Caco-2 (cell line): ENCODE results near the gene TMEM238L. TPM values are rescaled to one million over a fixed set of nuclear protein-coding genes. Genes with fewer than 3 reads are reported as not detected.

Experiments
- BruUV-seq: library from RNA; stranded (reverse); fragments of 400-500 nt; replicated peaks from 2 replicates; lab custom pipeline; 2021; lab: Mats Ljungman, UMichigan
- CTCF ChIA-PET: fragments of 300-600 bp; sonication (Branson Sonifier 250); formaldehyde crosslinking; loops from one replicate; lab custom pipeline; 2022; ENCODE audit warnings: antibody characterized with exemption; lab: Charles Lee
- POLR2A ChIA-PET: fragments of 300-600 bp; sonication (Branson Sonifier 250); formaldehyde crosslinking; loops from one replicate; lab custom pipeline; 2022; ENCODE audit warnings: antibody characterized with exemption; lab: Charles Lee
- DNase-seq, 2 experiments: peaks; one replicate each; pipeline versions ENCODE4 v3.0.0 to v3.0.0-alpha.2; 2020 to 2022
- H3K27me3 ChIP-seq: replicated peaks from 2 replicates; pipeline ENCODE4 v1.6.0; 2011; ENCODE audit warnings: low read length; ENCODE audit not compliant: control insufficient read depth, insufficient read depth
- H3K36me3 ChIP-seq: 2 replicates; pipeline ENCODE4 v1.5.1; 2011; ENCODE audit warnings: low read length; ENCODE audit not compliant: control insufficient read depth, insufficient read depth
- H3K4me1 ChIP-seq: fragments of 250-450 bp; sonication (Bioruptor Pico); 2 replicates; pipeline ENCODE4 v1.5.1; 2020; ENCODE audit warnings: mild to moderate bottlenecking
- H3K4me3 ChIP-seq: 2 replicates; pipeline ENCODE4 v1.5.1; 2011; ENCODE audit warnings: low read depth, mild to moderate bottlenecking, control low read depth, low read length
- H3K9me3 ChIP-seq: fragments of 250-450 bp; sonication (Bioruptor Pico); 2 replicates; pipeline ENCODE4 v1.5.1; 2020; ENCODE audit warnings: mild to moderate bottlenecking, moderate library complexity
- H3K27ac Mint-ChIP-seq: one replicate; pipeline ENCODE4 v1.8.0; 2022; ENCODE audit warnings: mixed read lengths; ENCODE audit not compliant: unreplicated experiment
- H3K27me3 Mint-ChIP-seq: one replicate; pipeline ENCODE4 v1.8.0; 2022; ENCODE audit warnings: mixed read lengths; ENCODE audit not compliant: insufficient read depth, unreplicated experiment
- H3K36me3 Mint-ChIP-seq: one replicate; pipeline ENCODE4 v1.8.0; 2022; ENCODE audit warnings: mild to moderate bottlenecking, mixed read lengths; ENCODE audit not compliant: insufficient read depth, unreplicated experiment
- H3K4me1 Mint-ChIP-seq: one replicate; pipeline ENCODE4 v1.8.0; 2022; ENCODE audit warnings: low read depth, mixed read lengths; ENCODE audit not compliant: unreplicated experiment
- H3K4me3 Mint-ChIP-seq: one replicate; pipeline ENCODE4 v1.8.0; 2022; ENCODE audit warnings: mild to moderate bottlenecking, moderate library complexity, mixed read lengths; ENCODE audit not compliant: unreplicated experiment
- H3K9me3 Mint-ChIP-seq: one replicate; pipeline ENCODE4 v1.8.0; 2022; ENCODE audit warnings: mixed read lengths; ENCODE audit not compliant: unreplicated experiment
- CTCF ChIP-seq, 2 experiments: fragments of 200-600 bp in 1 of 2; IDR thresholded peaks; 1 replicate in 1 of 2; 2 replicates in 1 of 2; pipeline versions ENCODE4 v1.5.1 to v1.8.0; 2011 to 2022; ENCODE audit warnings: antibody characterized with exemption in 1 of 2, control low read depth in 1 of 2, inconsistent platforms in 1 of 2, low read depth in 1 of 2, low read length in 1 of 2, mild to moderate bottlenecking in 1 of 2, moderate library complexity in 1 of 2; ENCODE audit not compliant: insufficient read depth in 1 of 2, severe bottlenecking in 1 of 2, unreplicated experiment in 1 of 2
- intact Hi-C: fragments of 100-400 bp; cut with micrococcal nuclease; formaldehyde crosslinking; loops from one replicate; pipeline ENCODE4 v1.10.0; 2022; ENCODE audit not compliant: unreplicated experiment
- total RNA-seq: library from RNA; stranded (reverse); gene quantifications from 2 replicates; pipeline ENCODE4 v1.2.3, GENCODE V29; 2022

Gene TMEM238L
- total RNA-seq, 1 experiment from 2014 or later: not detected

- H3K27me3 Mint-ChIP-seq: no peaks in the 10 kb centered on the region
- no peak for DNase-seq
- no TSS peak for BruUV-seq
- H3K9me3 ChIP-seq: no peaks in the 10 kb centered on the region
- no peak overlapping the region for H3K4me3 Mint-ChIP-seq
- no peaks in the 10 kb centered on the region for H3K4me1 ChIP-seq
- H3K4me1 Mint-ChIP-seq: peaks cover 9% of the 10 kb centered on the region
- ChIA-PET CTCF (no interaction called here), POLR2A (no interaction called here)
- TF ChIP-seq CTCF (IDR thresholded peaks at IDR 0.05; ENCODE audit: insufficient read depth in 1 of 2, low read depth in 1 of 2, low read length in 1 of 2, severe bottlenecking in 1 of 2, unreplicated experiment in 1 of 2): no peak
- no peaks in the 10 kb centered on the region for H3K9me3 Mint-ChIP-seq
- intact Hi-C loops: no loop called here
- no peak overlapping the region for H3K4me3 ChIP-seq
- H3K36me3 Mint-ChIP-seq: no peaks in the 10 kb centered on the region
- H3K27me3 ChIP-seq: no peaks in the 10 kb centered on the region
- H3K27ac Mint-ChIP-seq: no peak overlapping the region
- H3K36me3 ChIP-seq: no peaks in the 10 kb centered on the region
These were observed 14.1 kb downstream of the TMEM238L start for GRCh38 chr17:10789694-10790271.

- Mint-ChIP-seq H3K4me1 (peaks cover 9% of the 10 kb centered on the region), H3K27me3 (no peaks in the 10 kb centered on the region), H3K4me3 (no peak overlapping the region), H3K27ac (no peak overlapping the region), H3K9me3 (no peaks in the 10 kb centered on the region), H3K36me3 (no peaks in the 10 kb centered on the region)
- Histone ChIP-seq H3K36me3 (no peaks in the 10 kb centered on the region), H3K4me1 (no peaks in the 10 kb centered on the region), H3K9me3 (no peaks in the 10 kb centered on the region), H3K4me3 (no peak overlapping the region), H3K27me3 (no peaks in the 10 kb centered on the region)
- ChIA-PET CTCF (no interaction called here), POLR2A (no interaction called here)
- BruUV-seq: no TSS peak
- intact Hi-C loops: no loop called here
- no peak for DNase-seq
- no peak for TF ChIP-seq CTCF (IDR thresholded peaks at IDR 0.05; ENCODE audit: insufficient read depth in 1 of 2, low read depth in 1 of 2, low read length in 1 of 2, severe bottlenecking in 1 of 2, unreplicated experiment in 1 of 2)
These were observed 16.4 kb downstream of the TMEM238L start for GRCh38 chr17:10787306-10788045.

- no peak for TF ChIP-seq CTCF (IDR thresholded peaks at IDR 0.05; ENCODE audit: insufficient read depth in 1 of 2, low read depth in 1 of 2, low read length in 1 of 2, severe bottlenecking in 1 of 2, unreplicated experiment in 1 of 2)
- Mint-ChIP-seq H3K27ac (no peak overlapping the region), H3K4me1 (peaks cover 8% of the 10 kb centered on the region), H3K9me3 (no peaks in the 10 kb centered on the region), H3K4me3 (no peak overlapping the region), H3K36me3 (no peaks in the 10 kb centered on the region), H3K27me3 (no peaks in the 10 kb centered on the region)
- Histone ChIP-seq H3K36me3 (no peaks in the 10 kb centered on the region), H3K9me3 (no peaks in the 10 kb centered on the region), H3K4me1 (no peaks in the 10 kb centered on the region), H3K4me3 (no peak overlapping the region), H3K27me3 (no peaks in the 10 kb centered on the region)
- no peak for DNase-seq
- no TSS peak for BruUV-seq
- intact Hi-C loops: no loop called here
- ChIA-PET CTCF (no interaction called here), POLR2A (no interaction called here)
These were observed 18.6 kb downstream of the TMEM238L start for GRCh38 chr17:10785295-10785694.
